ENCODE results near the gene TANGO6.

Gene TANGO6

DNA sequence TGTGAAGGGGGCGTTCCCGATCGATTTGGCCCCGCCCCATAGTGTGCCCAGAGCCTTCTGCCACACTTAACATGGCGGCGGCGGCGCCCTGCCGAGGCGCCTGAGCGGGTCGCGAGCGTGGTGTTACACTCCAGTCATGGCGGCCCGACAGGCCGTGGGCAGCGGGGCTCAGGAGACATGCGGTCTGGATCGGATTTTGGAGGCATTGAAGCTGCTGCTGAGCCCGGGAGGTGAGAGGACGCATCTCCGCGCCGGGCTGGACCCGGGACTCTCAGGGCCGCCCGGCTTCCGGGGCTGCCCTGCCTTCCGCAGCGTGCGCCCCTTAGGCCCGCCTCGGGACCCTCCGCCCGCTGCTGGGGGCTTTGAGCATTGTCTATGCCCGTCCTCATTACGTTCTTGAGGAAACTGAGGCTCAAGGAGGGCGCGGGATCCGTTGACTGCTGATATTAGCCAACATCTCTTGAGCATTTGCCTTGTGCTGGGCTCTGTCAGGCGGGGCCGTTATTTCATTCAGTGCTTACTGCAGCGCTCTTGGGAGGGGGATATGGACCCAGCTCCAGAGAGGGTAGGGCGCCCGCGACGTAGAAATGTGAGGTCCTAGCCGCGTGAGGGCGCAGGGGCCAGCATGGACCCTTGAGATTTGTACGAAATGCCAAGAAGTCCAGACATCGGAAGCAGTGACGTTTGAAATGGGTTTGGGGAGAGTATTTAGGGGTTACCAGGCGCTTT, at the start of gene TANGO6:
TANGO6 (plus strand) TSS at position 50 of the 729 bp plus-strand sequence; CDS start at position 137, 87 bp downstream.
- DNase-seq: peak; percentile 95

DNA sequence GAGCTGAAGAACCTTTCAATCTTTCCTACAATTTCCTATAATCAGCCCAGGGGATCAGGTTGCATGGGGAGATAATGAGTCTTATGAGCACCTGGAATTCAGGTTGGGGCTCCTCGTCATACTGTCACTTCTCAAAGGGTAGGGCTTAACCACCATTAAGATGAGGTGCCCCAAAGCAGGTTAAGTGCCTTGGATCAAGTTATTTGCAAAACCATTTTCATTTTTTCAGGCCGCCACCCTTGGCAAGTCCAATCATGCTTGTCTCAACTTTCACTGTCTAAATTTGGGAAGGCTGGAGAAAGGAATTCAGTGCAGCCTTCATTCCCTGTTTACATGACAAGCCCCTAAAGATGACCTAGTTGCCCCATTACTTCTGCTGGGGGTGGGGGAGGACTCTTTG, 44.9 kb upstream of the TANGO6 start:
- no peak for DNase-seq

DNA sequence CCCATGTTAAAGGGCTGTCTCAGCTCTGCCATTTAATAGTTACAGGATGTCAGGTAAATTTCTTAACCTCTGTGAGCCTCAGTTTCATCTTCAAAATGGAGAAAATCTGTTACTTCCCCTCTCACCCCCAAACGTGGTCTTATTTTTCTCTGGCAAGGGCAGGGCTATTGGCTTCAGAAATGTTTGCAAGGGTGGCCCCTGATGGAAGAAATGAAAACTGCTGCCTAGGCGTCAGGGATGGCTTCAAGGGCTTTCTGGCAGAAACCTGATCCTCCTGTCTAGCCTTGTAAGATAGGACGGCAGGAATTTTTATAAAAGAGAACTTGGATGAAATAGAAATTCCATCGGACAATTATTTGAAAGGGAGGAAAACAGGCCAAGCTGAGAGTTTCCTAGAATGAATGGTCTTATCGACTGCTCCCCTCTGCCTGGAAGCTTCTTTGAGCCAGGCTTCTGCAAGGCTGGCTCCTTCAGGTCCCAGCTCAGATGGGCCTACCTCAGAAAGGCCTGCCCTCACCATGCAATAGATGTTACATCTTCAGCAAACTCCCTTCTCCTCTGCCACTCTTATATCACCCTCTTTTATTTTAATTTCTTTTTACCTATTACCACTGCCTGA, 43.0 kb upstream of the TANGO6 start:
- DNase-seq: peak; percentile 59

DNA sequence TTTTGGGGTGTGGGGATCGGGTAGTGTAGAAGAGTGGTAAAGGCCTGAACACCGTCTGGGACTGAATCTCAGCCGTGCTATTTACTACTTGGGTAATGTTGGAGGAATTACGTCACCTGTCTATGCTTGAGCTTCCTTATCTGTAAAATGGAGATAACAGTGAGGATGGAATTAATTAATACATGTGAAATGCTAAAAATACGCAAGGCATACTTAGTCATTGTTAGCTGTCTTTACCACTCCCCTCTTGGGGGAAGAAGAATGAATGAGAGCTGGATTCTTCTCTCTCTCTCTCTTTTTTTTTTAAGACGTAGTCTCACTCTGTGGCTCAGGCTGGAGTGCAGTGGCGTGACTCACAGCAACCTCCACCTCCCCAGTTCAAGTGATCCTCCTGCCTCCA, 41.1 kb upstream of the TANGO6 start:
- no peak for DNase-seq

DNA sequence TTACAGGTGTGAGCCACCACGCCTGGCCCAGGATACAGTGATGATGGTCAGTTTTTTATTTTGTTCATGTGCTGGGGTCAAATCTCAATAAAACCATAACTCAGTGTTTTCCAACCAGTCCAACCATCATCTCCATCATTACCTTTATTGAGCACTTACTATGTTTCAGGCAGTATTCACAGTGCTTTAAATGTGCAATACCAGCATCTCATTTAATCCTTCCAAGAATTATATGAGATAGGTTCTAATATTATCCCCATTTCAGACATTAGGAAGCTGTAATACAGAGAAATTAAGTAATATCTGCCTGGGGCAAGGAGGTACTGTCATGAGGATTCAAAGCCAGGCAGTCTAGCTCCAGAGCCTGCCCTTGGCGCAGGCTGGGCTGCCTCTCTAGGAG, 36.9 kb upstream of the TANGO6 start:
- no peak for DNase-seq

DNA sequence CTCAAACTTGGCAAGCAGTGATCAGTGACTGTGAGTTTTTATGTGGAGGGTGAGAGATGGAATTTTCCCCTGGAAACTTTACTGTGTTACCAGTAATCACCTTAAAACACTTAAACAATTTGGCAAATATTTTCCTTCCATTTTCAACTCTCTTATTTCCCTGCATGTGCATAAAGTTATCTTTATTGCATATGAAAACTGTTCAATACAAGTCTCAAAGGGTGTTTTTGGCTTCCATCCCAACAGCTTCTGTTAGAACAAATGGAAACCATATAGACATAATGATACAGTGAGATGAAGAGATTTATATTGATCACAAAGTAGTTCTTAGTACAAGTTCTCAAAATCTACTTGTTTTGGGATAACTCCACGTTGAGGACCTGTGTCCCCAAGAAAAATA, 36.4 kb upstream of the TANGO6 start:
- no peak for DNase-seq

DNA sequence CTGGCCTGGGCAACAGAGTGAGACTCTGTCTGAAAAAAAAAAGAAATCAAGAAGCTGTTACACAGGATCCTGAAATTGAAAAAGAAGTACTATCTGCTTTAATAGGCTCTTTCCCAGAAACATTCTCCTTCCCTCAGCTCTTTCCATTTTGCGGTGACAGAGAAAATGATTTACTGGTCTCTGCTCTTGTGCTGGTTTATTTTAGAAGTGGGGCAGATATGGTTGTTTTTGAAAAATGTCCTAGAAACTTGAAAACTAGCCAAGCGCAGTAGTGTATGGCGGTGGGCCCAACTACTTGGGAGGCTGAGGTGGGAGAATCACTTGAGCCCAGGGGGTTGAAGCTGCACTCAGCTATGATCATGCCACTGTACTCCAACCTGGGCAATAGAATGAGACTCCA, 28.8 kb upstream of the TANGO6 start:
- DNase-seq: no peak

DNA sequence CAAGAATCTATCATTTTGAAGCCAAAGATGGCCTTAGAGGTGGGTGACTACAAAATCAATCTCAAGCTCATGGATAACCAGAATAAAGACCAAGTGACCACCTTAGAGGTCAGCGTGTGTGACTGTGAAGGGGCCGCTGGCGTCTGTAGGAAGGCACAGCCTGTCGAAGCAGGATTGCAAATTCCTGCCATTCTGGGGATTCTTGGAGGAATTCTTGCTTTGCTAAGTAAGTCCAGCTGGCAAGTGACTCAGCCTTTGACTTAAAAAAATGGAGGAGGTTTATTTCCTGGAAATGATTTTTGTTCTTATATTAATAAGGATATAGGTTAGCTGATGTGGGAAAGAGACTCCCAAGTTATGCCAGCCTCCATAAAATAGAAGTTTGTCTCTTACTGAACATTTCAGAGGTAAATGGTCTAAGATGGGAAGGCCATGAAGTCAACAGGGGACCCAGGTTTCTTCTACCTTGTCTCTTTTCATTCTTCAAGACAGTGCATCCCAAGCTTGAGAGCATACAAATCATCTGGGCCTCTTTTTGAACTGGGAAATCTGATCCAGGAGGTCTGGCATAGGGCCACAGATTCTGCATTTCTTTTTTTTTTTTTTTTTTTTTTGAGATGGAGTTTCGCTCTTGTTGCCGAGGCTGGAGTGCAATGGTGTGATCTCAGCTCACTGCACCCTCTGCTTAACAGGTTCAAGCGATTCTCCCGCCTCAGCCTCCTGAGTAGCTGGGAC, 19.8 kb upstream of the TANGO6 start:
- DNase-seq: no peak

DNA sequence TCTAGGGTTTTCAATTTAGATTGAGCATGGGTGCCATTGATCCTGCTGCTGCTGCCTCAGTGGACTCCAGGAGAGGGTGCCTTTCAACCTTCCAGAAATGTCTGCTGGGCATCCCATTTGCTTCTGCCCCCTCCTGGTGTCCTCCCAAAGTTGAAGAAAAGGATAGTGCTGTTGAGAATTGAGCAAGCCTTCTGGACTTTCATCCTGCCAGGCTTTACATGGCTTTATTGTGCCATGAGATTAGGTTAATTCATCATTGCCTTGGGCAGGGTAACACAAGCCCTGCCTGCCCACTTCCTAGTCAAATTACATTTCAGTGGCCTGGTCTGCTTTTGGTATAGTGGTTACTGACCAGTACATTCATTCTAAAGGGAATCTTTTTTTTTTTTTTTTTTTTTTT, 17.9 kb upstream of the TANGO6 start:
- DNase-seq: no peak

DNA sequence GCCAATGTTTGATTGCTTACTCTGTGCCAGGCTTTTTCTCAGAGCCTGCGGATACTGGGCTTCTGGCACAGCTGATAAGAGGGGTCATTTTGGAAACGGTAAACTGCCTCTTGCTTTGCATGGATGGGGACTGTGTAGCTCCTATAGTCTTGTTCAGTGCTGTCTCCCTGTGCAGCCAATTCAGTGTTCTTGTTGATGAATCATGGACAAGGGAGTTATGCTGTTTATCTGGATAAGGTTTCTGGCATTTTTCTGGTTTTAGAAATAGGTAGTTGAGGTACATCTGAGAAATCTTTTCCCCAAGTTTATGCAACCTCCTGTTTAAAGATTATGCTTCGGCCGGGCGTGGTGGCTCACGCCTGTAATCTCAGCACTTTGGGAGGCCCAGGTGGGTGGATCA, 16.7 kb upstream of the TANGO6 start:
- no peak for DNase-seq

DNA sequence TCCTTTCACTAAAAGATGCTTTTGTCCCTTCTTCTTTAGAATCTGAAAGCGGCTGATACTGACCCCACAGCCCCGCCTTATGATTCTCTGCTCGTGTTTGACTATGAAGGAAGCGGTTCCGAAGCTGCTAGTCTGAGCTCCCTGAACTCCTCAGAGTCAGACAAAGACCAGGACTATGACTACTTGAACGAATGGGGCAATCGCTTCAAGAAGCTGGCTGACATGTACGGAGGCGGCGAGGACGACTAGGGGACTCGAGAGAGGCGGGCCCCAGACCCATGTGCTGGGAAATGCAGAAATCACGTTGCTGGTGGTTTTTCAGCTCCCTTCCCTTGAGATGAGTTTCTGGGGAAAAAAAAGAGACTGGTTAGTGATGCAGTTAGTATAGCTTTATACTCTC, 10.1 kb upstream of the TANGO6 start:
- DNase-seq: peak; percentile 35

DNA sequence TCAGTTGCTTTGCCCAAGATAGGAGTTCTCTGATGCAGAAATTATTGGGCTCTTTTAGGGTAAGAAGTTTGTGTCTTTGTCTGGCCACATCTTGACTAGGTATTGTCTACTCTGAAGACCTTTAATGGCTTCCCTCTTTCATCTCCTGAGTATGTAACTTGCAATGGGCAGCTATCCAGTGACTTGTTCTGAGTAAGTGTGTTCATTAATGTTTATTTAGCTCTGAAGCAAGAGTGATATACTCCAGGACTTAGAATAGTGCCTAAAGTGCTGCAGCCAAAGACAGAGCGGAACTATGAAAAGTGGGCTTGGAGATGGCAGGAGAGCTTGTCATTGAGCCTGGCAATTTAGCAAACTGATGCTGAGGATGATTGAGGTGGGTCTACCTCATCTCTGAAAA, 8.8 kb upstream of the TANGO6 start:
- DNase-seq: peak; percentile 37

DNA sequence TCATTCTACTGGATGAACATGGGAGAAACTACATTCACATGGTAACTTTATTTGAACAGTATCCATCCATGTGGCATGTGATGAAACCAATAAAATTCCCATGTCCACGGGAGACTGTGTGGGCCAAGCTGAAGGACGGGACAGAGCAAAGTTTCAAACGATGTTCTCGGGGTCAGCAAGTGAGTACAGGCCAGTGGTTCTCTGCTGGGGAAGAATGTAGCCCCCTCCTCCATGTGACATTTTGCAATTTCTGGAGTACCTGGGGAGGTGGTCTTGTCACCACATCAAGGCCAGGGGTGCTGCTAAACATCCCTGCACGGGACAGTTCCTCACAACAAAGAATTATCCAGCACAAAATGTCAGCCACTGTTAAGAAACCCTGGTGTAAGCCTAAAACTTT, 7.4 kb upstream of the TANGO6 start:
- DNase-seq: peak; percentile 10

DNA sequence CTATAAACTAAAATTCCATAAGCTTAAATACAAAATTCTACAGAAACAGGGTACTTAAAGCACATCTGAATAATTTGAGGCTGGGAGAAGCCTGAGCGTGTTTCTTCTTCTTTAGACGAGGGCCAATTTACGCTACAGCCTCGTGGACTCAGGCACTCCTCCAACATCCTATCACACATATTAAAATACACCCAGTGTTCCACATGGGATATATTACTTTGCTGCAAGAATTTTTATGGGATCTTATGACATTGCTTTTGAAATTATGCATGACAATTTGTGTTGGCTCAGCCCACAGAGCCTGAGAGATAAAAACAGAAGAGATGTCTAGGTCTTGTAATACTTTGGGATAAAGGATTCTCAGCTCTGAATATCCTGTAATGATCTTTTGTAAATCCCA, 3.5 kb upstream of the TANGO6 start:
- no peak for DNase-seq

DNA sequence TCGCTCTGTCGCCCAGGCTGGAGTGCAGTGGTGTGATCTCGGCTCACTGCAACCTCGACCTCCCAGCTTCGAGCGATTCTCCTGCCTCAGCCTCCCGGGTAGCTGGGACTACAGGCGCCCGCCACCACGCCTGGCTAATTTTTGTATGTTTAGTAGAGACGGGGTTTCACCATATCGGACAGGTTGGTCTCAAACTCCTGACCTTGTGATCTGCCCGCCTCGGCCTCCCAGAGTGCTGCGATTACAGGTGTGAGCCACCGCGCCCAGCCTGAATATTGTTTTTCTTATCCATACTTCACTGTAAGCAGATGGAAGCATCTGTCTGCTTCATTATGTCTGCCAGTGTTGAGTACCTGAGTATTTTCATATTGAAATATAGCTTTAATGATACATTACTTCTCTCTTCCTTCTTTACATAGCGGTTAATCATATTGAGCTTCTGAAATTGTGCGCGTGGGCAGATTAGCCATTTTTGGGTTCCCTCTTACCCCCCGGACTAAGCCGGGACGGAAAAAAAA, 308 bp upstream of the TANGO6 start:
- peak; percentile 52 for DNase-seq

DNA sequence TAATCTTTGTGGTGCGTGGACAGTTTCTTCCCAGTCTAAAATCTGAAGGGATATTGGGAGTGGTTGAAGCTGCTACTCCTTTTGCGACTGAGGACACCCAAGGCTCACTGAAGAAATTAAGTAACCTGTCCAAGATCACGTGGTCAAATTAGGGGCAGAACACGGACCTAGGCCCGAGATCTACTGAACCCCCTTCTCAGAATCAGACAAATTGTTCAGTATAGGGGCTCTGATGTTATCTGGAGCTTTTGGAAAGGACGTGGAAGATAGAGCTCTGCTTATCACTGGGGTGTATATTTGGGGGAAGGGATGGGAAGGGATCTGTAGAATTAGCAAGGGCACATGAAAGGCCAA, 857 bp downstream of the TANGO6 start:
- no peak for DNase-seq

DNA sequence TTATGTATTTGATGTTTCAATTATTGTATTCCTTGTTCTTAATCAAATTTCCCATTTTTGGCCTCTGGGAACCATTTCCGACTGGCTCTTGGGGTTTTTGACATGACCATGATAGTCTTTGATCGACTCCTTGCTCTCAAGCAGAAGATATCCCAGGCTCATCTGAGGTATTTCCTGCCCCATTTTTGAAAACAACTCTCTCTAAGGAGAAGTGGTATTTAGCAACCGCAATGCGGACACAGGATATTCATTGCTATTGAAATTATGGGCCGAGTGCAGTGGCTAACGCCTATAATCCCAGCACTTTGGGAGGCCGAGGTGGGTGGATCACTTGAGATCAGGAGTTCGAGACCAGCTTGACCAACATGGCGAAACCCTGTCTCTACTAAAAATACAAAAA, 5.5 kb downstream of the TANGO6 start:
- DNase-seq: no peak

DNA sequence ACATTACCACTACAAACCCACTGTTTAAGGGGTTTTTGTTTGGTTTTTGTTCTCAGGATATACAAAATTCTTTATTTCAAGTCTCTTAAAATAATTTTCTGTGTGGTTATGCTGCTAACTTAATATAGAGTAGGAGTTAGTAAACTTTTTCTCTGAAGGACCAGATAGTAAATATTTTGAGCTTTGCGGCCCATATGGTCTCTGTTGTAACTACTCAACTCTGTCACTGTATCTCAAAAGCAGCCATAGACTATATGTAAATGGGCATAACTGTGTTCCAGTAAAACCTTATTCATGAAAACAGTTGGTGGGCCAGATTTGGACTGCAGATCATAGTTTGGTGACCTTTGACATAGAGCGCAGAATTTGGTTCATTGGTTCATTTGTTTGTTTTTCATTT, 7.2 kb downstream of the TANGO6 start:
- DNase-seq: no peak

DNA sequence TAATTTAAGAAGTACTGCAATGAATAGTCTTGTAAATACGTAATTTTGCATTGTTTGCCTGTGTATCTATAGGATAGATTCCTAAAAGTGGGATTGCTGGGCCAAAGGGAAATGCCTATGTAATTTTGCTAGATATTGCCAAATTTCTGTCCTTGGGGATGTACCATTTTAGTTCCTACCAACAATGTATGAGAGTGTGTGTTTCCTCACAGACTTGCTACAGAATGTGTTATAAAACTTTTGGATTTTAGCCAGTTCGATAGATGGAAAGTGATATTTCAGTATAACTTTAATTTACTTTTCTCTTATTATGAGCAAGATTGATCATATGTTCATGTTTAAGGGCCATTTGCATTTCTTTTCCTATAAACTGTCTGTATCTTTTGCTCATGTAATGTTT, 8.3 kb downstream of the TANGO6 start:
- DNase-seq: no peak

DNA sequence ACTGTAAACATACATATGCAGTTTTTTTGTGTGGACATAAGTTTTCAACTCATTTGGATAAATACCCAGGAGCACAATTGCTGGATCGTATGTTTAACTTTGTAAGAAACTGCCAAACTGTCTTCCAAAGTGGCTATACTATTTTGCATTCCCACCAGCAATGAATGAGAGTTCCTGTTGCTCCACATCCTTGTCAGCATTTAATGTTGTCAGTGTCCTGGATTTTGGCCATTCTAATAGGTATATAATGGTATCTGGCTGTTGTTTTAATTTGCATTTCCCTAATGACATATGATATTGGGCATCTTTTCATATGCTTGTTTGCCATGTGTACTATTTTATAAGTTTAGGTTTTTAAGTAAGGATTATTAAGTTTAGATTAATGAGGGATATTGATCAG, 14.1 kb downstream of the TANGO6 start:
- no peak for DNase-seq

DNA sequence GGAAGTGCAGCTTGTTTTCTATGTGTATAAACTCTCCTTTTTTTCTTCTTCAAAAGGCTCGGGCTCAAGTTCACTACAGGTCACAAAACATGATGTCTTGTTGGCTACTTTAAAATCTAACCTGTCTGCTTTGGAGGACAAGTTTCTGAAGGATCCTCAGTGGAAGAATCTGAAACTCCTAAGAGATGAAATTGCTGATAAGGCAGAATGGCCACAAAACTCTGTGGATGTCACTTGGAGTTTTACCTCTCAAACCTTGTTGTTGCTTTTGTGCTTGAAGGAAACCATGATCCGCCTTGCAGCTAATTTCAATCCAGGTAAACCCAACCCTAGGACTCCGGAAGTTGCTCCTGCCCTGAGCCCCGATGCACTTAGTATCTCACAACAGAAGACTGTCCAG, 16.5 kb downstream of the TANGO6 start:
- no peak for DNase-seq

DNA sequence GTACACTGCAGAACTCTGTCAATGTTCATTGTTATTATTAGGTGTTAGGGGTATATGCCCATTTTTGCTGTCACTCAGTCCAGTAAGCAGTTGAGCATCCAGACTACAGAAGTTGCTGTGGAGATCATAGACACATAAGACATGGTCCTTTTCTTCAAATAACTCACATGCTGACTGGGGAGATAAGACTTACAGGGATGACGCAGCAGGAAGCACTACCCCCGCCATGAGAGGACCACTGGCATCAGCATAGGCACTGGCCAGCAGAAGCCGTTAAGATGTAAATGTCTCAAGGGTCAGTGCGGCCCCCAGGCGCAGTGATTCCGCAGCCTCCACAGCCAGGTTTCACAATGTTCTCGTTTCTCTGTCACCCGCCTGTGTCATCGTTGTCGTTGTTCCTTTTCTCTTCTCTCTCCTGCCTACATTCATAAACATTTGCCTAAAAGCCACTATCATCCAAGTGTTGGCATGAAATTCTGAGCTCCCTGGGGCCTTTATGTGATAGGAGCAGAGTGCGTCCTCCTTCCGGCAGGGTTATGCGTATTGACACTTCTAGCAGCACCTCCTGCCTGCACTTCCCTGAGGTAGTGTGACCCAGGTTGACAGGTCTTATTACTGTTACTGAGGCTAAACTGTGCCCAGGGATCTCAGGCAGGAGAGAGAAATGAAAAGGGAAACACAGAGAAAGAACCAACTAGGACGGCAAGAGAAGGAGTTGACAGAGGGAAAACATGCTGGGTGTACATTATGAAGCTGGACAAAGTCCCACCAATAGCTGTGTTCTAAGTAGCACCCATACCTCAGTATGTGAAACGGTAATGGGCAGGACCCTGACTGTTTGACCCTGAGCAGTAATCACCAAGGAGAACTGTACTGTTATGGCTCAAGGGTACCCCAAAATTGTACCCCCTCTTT, 17.9 kb downstream of the TANGO6 start:
- no peak for DNase-seq

DNA sequence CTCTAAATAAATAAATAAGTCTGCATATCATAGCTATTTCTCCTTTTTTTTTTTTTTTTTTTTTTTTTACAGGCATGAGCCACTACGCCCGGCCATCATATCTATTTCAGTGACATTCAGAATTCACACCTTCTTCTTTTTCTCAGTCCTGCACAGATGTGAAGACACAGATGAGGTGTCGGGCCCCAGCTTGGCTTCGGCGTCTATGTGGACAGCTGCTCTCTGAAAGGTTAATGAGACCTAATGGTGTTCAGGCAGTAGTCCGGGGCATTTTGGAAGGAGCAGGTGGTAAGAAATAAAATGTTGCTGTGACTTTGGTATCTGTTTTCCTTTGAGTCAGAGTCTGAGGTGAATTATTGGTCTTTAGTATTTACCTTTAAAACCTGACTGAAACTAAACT, 23.6 kb downstream of the TANGO6 start:
- no peak for DNase-seq

Data from activated CD8-positive, alpha-beta memory T cell treated with anti-CD3 and anti-CD28 coated beads, Interleukin-2, amount 50 U/mL, for 48 hours (primary cell).